ENCODE measurements around the gene CREG2.
A peak's percentile ranks its signal among the peaks of the same experiment; 100 is the strongest.

The CREG2 gene

GRCh38 chr2:101330253-101330933 is 56.9 kb downstream of the CREG2 start:
- no peaks in the 10 kb centered on the region for H3K79me2 ChIP-seq (ENCODE audit: low read length)
- H3K27me3 ChIP-seq (replicated peaks; ENCODE audit: insufficient read depth, low read length): no peaks in the 10 kb centered on the region
- H3F3A ChIP-seq (ENCODE audit: insufficient read depth, low read length): no peaks in the 10 kb centered on the region
- no peak overlapping the region for H3K9ac ChIP-seq (ENCODE audit: low read length)
- TF ChIP-seq EZH2 (optimal IDR thresholded peaks at IDR 0.05; ENCODE audit: low read depth, low read length) (no peak), CTCF (IDR thresholded peaks at IDR 0.05; ENCODE audit: low read length) (no peak), EZH2phosphoT487 (IDR thresholded peaks at IDR 0.05; ENCODE audit: low read length) (no peak)
- no peaks in the 10 kb centered on the region for H3K9me2 ChIP-seq (replicated peaks; ENCODE audit: insufficient read depth, low read length)
- H3K27ac ChIP-seq (ENCODE audit: low read length): no peak overlapping the region
- H3K4me3 ChIP-seq (ENCODE audit: low read length): no peak overlapping the region
- no peak for DNase-seq
- H3K36me3 ChIP-seq (replicated peaks; ENCODE audit: insufficient read depth, low read length): no peaks in the 10 kb centered on the region
- no peaks in the 10 kb centered on the region for H3K9me3 ChIP-seq (replicated peaks; ENCODE audit: insufficient read depth, low read length)
- no peaks in the 10 kb centered on the region for H4K20me1 ChIP-seq (ENCODE audit: insufficient read depth, low read length)
- no peak overlapping the region for H3K4me2 ChIP-seq (ENCODE audit: low read depth, low read length)
- peaks cover 13% of the 10 kb centered on the region for H3K4me1 ChIP-seq (ENCODE audit: low read length)
- H2AFZ ChIP-seq (ENCODE audit: low read length): no peak overlapping the region

GRCh38 chr2:101329026-101329425 is 58.3 kb downstream of the CREG2 start:
- DNase-seq: no peak
- peaks cover 13% of the 10 kb centered on the region for H3K4me1 ChIP-seq (ENCODE audit: low read length)
- no peaks in the 10 kb centered on the region for H3F3A ChIP-seq (ENCODE audit: insufficient read depth, low read length)
- no peaks in the 10 kb centered on the region for H4K20me1 ChIP-seq (ENCODE audit: insufficient read depth, low read length)
- no peaks in the 10 kb centered on the region for H3K36me3 ChIP-seq (replicated peaks; ENCODE audit: insufficient read depth, low read length)
- H3K9ac ChIP-seq (ENCODE audit: low read length): no peak overlapping the region
- no peak overlapping the region for H3K27ac ChIP-seq (ENCODE audit: low read length)
- H3K9me3 ChIP-seq (replicated peaks; ENCODE audit: insufficient read depth, low read length): no peaks in the 10 kb centered on the region
- H3K4me3 ChIP-seq (ENCODE audit: low read length): no peak overlapping the region
- H3K27me3 ChIP-seq (replicated peaks; ENCODE audit: insufficient read depth, low read length): no peaks in the 10 kb centered on the region
- H3K4me2 ChIP-seq (ENCODE audit: low read depth, low read length): no peak overlapping the region
- no peaks in the 10 kb centered on the region for H3K9me2 ChIP-seq (replicated peaks; ENCODE audit: insufficient read depth, low read length)
- no peaks in the 10 kb centered on the region for H3K79me2 ChIP-seq (ENCODE audit: low read length)
- no peak for TF ChIP-seq EZH2 (optimal IDR thresholded peaks at IDR 0.05; ENCODE audit: low read depth, low read length)
- TF ChIP-seq EZH2phosphoT487 (IDR thresholded peaks at IDR 0.05; ENCODE audit: low read length): no peak
- TF ChIP-seq CTCF (IDR thresholded peaks at IDR 0.05; ENCODE audit: low read length): no peak
- no peak overlapping the region for H2AFZ ChIP-seq (ENCODE audit: low read length)

GRCh38 chr2:101328474-101329007 is 58.8 kb downstream of the CREG2 start:
- Histone ChIP-seq H3F3A (ENCODE audit: insufficient read depth, low read length) (no peaks in the 10 kb centered on the region), H3K27me3 (replicated peaks; ENCODE audit: insufficient read depth, low read length) (no peaks in the 10 kb centered on the region), H3K4me1 (ENCODE audit: low read length) (peaks cover 13% of the 10 kb centered on the region), H3K4me2 (ENCODE audit: low read depth, low read length) (peak overlapping the region; percentile 33; the same call in 1 of the 2 replicates), H3K9me3 (replicated peaks; ENCODE audit: insufficient read depth, low read length) (no peaks in the 10 kb centered on the region), H3K36me3 (replicated peaks; ENCODE audit: insufficient read depth, low read length) (no peaks in the 10 kb centered on the region), H2AFZ (ENCODE audit: low read length) (peak overlapping the region; percentile 57), H3K9me2 (replicated peaks; ENCODE audit: insufficient read depth, low read length) (no peaks in the 10 kb centered on the region), H4K20me1 (ENCODE audit: insufficient read depth, low read length) (no peaks in the 10 kb centered on the region), H3K79me2 (ENCODE audit: low read length) (no peaks in the 10 kb centered on the region), H3K9ac (ENCODE audit: low read length) (no peak overlapping the region), H3K27ac (ENCODE audit: low read length) (peak overlapping the region; percentile 12; the same call in 1 of the 2 replicates), H3K4me3 (ENCODE audit: low read length) (no peak overlapping the region)
- no peak for DNase-seq
- TF ChIP-seq EZH2 (optimal IDR thresholded peaks at IDR 0.05; ENCODE audit: low read depth, low read length): no peak

- H3K36me3 ChIP-seq (replicated peaks; ENCODE audit: insufficient read depth, low read length): no peaks in the 10 kb centered on the region
- DNase-seq: no peak
- H3K27me3 ChIP-seq (replicated peaks; ENCODE audit: insufficient read depth, low read length): no peaks in the 10 kb centered on the region
- H3K4me1 ChIP-seq (ENCODE audit: low read length): peaks cover 13% of the 10 kb centered on the region
- peak overlapping the region; percentile 12; the same call in 1 of the 2 replicates for H3K27ac ChIP-seq (ENCODE audit: low read length)
- TF ChIP-seq EZH2phosphoT487 (IDR thresholded peaks at IDR 0.05; ENCODE audit: low read length): no peak
- TF ChIP-seq EZH2 (optimal IDR thresholded peaks at IDR 0.05; ENCODE audit: low read depth, low read length): no peak
- peak overlapping the region; percentile 33; the same call in 1 of the 2 replicates for H3K4me2 ChIP-seq (ENCODE audit: low read depth, low read length)
- no peaks in the 10 kb centered on the region for H3K9me3 ChIP-seq (replicated peaks; ENCODE audit: insufficient read depth, low read length)
- H3K4me3 ChIP-seq (ENCODE audit: low read length): no peak overlapping the region
- no peaks in the 10 kb centered on the region for H3K9me2 ChIP-seq (replicated peaks; ENCODE audit: insufficient read depth, low read length)
- no peaks in the 10 kb centered on the region for H4K20me1 ChIP-seq (ENCODE audit: insufficient read depth, low read length)
- no peak overlapping the region for H3K9ac ChIP-seq (ENCODE audit: low read length)
- H3K79me2 ChIP-seq (ENCODE audit: low read length): no peaks in the 10 kb centered on the region
- peak overlapping the region; percentile 57 for H2AFZ ChIP-seq (ENCODE audit: low read length)
- H3F3A ChIP-seq (ENCODE audit: insufficient read depth, low read length): no peaks in the 10 kb centered on the region
These were observed 59.4 kb downstream of the CREG2 start for GRCh38 chr2:101327863-101328394.
